SU-DHL-6 (cell line): ENCODE data around the gene MCM5.

Source experiments
- CTCF ChIP-seq: fragments of 200-600 bp; sonication (generic); IDR thresholded peaks from one replicate; pipeline ENCODE4 v1.5.1; 2017; ENCODE audit warnings: antibody characterized with exemption, mild to moderate bottlenecking, low read length, moderate library complexity; ENCODE audit not compliant: insufficient read depth, poor library complexity, severe bottlenecking
- EZH2phosphoT487 ChIP-seq: fragments of 200-600 bp; sonication (generic), shearing (Covaris generic); conservative IDR thresholded peaks from 2 replicates; pipeline ENCODE4 v1.6.1; 2018; ENCODE audit warnings: mild to moderate bottlenecking, antibody characterized with exemption, low read length, moderate library complexity, mixed read lengths

GRCh38 chr22:35421121-35421520 is 21.2 kb downstream of the MCM5 start:
- no peak for TF ChIP-seq CTCF
- TF ChIP-seq EZH2phosphoT487: no peak
